K562 (cell line): Measurements from ENCODE around the gene STK11. TPM values are rescaled to one million over a fixed set of nuclear protein-coding genes. Genes with fewer than 3 reads are reported as not detected.

Source experiments
- CREM ChIP-seq: IDR thresholded peaks from 2 replicates; pipeline ENCODE4 v1.6.1; 2014; ENCODE audit warnings: antibody characterized with exemption, low read depth
- MECOM ChIP-seq: fragments of 250-450 bp; sonication (Bioruptor Pico); IDR thresholded peaks from 2 replicates; pipeline ENCODE4 v1.8.0; 2022; ENCODE audit warnings: inconsistent platforms
- NUFIP1 ChIP-seq: fragments of 450-650 bp; IDR thresholded peaks from 2 replicates; pipeline ENCODE4 v1.6.1; 2018; ENCODE audit not compliant: partially characterized antibody
- PHF20 ChIP-seq: fragments of 450-650 bp; IDR thresholded peaks from 2 replicates; pipeline ENCODE4 v1.6.1; 2018; ENCODE audit not compliant: partially characterized antibody
- SPI1 ChIP-seq: IDR thresholded peaks from 2 replicates; pipeline ENCODE4 v1.6.1; 2011; ENCODE audit warnings: low read depth, low read length, control low read depth, borderline replicate concordance
- ZFP30 ChIP-seq: fragments of 250-450 bp; sonication (Bioruptor Pico); IDR thresholded peaks from 2 replicates; pipeline ENCODE4 v1.8.0; 2022; ENCODE audit warnings: moderate library complexity, mild to moderate bottlenecking, inconsistent platforms, borderline replicate concordance
- ZNF780A ChIP-seq: fragments of 250-450 bp; sonication (Bioruptor Pico); IDR thresholded peaks from 2 replicates; pipeline ENCODE4 v1.5.0; 2021; ENCODE audit warnings: mild to moderate bottlenecking
- polyA plus RNA-seq, 8 experiments: library from polyadenylated mRNA; depleted of rRNA in 4 of 8; stranded (reverse) in 5 of 8; unstranded in 3 of 8; fragments of >200 nt; fragmentation: Nextera tagmentation in 2 of 8; fragmentation: Illumina TruSeq in 1 of 8; extraction: Ambion mirVana in 2 of 8; extraction: Trizol in 1 of 8; gene quantifications; 2 replicates each; pipeline versions ENCODE4 v1.2.1 to v1.2.3, GENCODE V29; 2011 to 2014; ENCODE audit warnings: inconsistent platforms in 1 of 8, missing spikeins in 1 of 8
- total RNA-seq, 7 experiments: library from RNA; depleted of rRNA in 6 of 7; stranded (reverse); fragments of >200 nt in 6 of 7; fragmentation: Illumina TruSeq in 2 of 7; extraction: Trizol in 2 of 7; gene quantifications; 2 replicates each; pipeline versions ENCODE4 v1.2.1 to v1.2.3, GENCODE V29; 2011 to 2021; ENCODE audit warnings: low replicate concordance in 1 of 7
- TF ChIP-seq, protein P1 (sequence below), 2 experiments: IDR thresholded peaks; 2 replicates each; pipeline ENCODE4 v1.6.1; 2012; ENCODE audit warnings: improper control_type of control experiment in 2 of 2, low read depth in 2 of 2, low read length in 2 of 2, borderline replicate concordance in 1 of 2
- TF ChIP-seq, protein P2 (sequence below), 2 experiments: fragments of 250-450 bp in 1 of 2; fragments of 450-650 bp in 1 of 2; sonication (Bioruptor Pico) in 1 of 2; IDR thresholded peaks; 2 replicates each; pipeline versions ENCODE4 v1.6.1 to v1.8.0; 2016 to 2021; ENCODE audit warnings: mild to moderate bottlenecking in 2 of 2, moderate library complexity in 2 of 2, missing compliant biosample characterization in 1 of 2, missing genetic modification characterization in 1 of 2
- TF ChIP-seq, protein P3 (sequence below): fragments of 250-450 bp; sonication (Bioruptor Pico); IDR thresholded peaks from 2 replicates; pipeline ENCODE4 v1.4.0; 2020
- TF ChIP-seq, protein P4 (sequence below): fragments of 450-650 bp; IDR thresholded peaks from one replicate; pipeline ENCODE4 v1.6.1; 2018; ENCODE audit warnings: mild to moderate bottlenecking, moderate library complexity; ENCODE audit not compliant: partially characterized antibody

The STK11 gene
- total and polyA plus RNA-seq, 9 of the 15 experiments (the other 6 are each of a cell fraction or from before 2014, with no cell fraction given) = 0.15 to 96.5 (median 31.7) TPM

DNA sequence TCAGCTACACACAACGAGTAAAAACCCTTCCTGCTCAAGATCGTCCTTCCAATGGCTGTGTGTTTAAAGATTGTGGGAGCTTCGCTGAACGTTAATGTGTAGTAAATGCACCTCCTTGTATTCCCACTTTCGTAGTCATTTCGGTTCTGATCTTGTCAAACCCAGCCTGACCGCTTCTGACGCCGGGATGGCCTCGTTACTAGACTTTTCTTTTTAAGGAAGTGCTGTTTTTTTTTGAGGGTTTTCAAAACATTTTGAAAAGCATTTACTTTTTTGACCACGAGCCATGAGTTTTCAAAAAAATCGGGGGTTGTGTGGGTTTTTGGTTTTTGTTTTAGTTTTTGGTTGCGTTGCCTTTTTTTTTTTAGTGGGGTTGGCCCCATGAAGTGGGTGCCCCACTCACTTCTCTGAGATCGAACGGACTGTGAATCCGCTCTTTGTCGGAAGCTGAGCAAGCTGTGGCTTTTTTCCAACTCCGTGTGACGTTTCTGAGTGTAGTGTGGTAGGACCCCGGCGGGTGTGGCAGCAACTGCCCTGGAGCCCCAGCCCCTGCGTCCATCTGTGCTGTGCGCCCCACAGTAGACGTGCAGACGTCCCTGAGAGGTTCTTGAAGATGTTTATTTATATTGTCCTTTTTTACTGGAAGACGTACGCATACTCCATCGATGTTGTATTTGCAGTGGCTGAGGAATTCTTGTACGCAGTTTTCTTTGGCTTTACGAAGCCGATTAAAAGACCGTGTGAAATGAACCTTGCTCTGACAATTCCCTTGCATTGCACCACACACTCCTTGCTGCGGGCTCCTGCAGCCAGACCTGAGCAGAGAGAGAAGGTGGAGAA lies 67.1 kb downstream of the STK11 start (continued):
- TF ChIP-seq, protein P1, sequence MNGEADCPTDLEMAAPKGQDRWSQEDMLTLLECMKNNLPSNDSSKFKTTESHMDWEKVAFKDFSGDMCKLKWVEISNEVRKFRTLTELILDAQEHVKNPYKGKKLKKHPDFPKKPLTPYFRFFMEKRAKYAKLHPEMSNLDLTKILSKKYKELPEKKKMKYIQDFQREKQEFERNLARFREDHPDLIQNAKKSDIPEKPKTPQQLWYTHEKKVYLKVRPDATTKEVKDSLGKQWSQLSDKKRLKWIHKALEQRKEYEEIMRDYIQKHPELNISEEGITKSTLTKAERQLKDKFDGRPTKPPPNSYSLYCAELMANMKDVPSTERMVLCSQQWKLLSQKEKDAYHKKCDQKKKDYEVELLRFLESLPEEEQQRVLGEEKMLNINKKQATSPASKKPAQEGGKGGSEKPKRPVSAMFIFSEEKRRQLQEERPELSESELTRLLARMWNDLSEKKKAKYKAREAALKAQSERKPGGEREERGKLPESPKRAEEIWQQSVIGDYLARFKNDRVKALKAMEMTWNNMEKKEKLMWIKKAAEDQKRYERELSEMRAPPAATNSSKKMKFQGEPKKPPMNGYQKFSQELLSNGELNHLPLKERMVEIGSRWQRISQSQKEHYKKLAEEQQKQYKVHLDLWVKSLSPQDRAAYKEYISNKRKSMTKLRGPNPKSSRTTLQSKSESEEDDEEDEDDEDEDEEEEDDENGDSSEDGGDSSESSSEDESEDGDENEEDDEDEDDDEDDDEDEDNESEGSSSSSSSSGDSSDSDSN (IDR thresholded peaks at IDR 0.05; ENCODE audit: borderline replicate concordance in 1 of 2, low read depth in 2 of 2, low read length in 2 of 2) = 0 out of 4 replicates have a peak, but pooled peaks have one; percentile 5 to 48
- TF ChIP-seq MECOM (CRISPR knock-in tag) (no peak), SPI1 (peak; percentile 88), NUFIP1 (no peak), ZFP30 (CRISPR knock-in tag) (no peak), ZNF780A (CRISPR knock-in tag) (no peak), CREM (no peak), PHF20 (no peak)
- TF ChIP-seq, protein P2, sequence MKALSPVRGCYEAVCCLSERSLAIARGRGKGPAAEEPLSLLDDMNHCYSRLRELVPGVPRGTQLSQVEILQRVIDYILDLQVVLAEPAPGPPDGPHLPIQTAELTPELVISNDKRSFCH (CRISPR knock-in tag; IDR thresholded peaks at IDR 0.05) = no peak
- TF ChIP-seq, protein P2 (tag; IDR thresholded peaks at IDR 0.05) = no peak
- TF ChIP-seq, protein P3, sequence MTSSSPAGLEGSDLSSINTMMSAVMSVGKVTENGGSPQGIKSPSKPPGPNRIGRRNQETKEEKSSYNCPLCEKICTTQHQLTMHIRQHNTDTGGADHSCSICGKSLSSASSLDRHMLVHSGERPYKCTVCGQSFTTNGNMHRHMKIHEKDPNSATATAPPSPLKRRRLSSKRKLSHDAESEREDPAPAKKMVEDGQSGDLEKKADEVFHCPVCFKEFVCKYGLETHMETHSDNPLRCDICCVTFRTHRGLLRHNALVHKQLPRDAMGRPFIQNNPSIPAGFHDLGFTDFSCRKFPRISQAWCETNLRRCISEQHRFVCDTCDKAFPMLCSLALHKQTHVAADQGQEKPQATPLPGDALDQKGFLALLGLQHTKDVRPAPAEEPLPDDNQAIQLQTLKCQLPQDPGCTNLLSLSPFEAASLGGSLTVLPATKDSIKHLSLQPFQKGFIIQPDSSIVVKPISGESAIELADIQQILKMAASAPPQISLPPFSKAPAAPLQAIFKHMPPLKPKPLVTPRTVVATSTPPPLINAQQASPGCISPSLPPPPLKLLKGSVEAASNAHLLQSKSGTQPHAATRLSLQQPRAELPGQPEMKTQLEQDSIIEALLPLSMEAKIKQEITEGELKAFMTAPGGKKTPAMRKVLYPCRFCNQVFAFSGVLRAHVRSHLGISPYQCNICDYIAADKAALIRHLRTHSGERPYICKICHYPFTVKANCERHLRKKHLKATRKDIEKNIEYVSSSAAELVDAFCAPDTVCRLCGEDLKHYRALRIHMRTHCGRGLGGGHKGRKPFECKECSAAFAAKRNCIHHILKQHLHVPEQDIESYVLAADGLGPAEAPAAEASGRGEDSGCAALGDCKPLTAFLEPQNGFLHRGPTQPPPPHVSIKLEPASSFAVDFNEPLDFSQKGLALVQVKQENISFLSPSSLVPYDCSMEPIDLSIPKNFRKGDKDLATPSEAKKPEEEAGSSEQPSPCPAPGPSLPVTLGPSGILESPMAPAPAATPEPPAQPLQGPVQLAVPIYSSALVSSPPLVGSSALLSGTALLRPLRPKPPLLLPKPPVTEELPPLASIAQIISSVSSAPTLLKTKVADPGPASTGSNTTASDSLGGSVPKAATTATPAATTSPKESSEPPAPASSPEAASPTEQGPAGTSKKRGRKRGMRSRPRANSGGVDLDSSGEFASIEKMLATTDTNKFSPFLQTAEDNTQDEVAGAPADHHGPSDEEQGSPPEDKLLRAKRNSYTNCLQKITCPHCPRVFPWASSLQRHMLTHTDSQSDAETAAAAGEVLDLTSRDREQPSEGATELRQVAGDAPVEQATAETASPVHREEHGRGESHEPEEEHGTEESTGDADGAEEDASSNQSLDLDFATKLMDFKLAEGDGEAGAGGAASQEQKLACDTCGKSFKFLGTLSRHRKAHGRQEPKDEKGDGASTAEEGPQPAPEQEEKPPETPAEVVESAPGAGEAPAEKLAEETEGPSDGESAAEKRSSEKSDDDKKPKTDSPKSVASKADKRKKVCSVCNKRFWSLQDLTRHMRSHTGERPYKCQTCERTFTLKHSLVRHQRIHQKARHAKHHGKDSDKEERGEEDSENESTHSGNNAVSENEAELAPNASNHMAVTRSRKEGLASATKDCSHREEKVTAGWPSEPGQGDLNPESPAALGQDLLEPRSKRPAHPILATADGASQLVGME (CRISPR knock-in tag) = no peak
- TF ChIP-seq, protein P4, sequence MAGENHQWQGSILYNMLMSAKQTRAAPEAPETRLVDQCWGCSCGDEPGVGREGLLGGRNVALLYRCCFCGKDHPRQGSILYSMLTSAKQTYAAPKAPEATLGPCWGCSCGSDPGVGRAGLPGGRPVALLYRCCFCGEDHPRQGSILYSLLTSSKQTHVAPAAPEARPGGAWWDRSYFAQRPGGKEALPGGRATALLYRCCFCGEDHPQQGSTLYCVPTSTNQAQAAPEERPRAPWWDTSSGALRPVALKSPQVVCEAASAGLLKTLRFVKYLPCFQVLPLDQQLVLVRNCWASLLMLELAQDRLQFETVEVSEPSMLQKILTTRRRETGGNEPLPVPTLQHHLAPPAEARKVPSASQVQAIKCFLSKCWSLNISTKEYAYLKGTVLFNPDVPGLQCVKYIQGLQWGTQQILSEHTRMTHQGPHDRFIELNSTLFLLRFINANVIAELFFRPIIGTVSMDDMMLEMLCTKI = no peak
